GM19467 (cell line): Measurements from ENCODE around the gene MARK2.
"Not testable (repeated sequence)": the region's sequence is repeated elsewhere in the genome, so short reads cannot be mapped to it uniquely, and the experiment has no call there.

ENCODE experiments used
- ATAC-seq: cut with Tn5 transposase; IDR thresholded peaks from one replicate; pipeline ENCODE4 v1.9.1; 2021; ENCODE audit warnings: mild to moderate bottlenecking, moderate library complexity; ENCODE audit not compliant: unreplicated experiment

Gene MARK2

GRCh38 chr11:63838678-63839507 lies at the start of gene MARK2:
MARK2 (plus strand) TSS chr11:63839110; CDS start chr11:63839507, 397 bp downstream.
- peak; percentile 74 for ATAC-seq

- ATAC-seq, result no peak
Observed at GRCh38 chr11:63791495-63792167, 47.3 kb upstream of the MARK2 start.

- ATAC-seq, result no peak
Observed at GRCh38 chr11:63793161-63793560, 45.7 kb upstream of the MARK2 start.

DNA sequence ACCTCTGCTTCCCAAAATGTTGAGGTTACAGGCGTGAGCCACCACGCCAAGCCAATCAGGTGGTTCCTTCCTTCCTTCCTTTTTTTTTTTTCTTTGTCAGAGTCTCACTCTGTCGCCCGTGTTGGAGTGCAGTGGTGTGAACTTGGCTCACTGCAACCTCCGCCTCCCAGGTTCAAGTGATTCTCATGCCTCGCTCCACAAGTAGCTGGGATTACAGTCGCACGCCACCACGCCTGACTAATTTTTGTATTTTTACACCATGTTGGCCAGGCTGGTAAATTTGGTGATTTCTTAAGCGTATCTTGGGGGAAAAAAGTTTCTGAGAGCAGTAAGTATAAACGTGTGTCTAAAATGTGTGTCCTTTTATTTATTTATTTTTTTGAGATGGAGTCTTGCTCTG lies 43.8 kb upstream of the MARK2 start:
- ATAC-seq, result no peak

DNA sequence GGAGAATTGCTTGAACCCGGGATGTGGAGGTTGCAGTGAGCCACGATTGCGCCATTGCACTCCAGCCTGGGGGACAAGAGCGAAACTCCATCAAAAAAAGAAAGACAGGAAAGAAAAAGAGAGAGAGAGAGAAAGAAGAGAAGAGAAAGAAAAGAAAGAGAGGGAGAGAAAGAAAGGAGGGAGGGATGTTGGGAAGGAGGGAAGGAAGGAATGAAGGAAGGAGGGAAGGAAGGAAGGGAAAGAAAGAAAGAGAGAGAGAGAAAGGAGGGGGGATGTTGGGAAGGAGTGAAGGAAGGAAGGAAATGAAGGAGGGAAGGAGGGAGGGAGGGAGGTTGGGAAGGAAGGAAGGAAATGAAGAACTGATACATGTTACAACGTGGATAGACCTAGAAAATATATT lies 38.0 kb upstream of the MARK2 start:
- ATAC-seq, result no peak

GRCh38 chr11:63802637-63803414 lies 36.1 kb upstream of the MARK2 start:
- ATAC-seq, result no peak

GRCh38 chr11:63804259-63804658 lies 34.7 kb upstream of the MARK2 start:
- no peak for ATAC-seq

GRCh38 chr11:63805844-63806415 lies 33.0 kb upstream of the MARK2 start:
- ATAC-seq, result no peak

DNA sequence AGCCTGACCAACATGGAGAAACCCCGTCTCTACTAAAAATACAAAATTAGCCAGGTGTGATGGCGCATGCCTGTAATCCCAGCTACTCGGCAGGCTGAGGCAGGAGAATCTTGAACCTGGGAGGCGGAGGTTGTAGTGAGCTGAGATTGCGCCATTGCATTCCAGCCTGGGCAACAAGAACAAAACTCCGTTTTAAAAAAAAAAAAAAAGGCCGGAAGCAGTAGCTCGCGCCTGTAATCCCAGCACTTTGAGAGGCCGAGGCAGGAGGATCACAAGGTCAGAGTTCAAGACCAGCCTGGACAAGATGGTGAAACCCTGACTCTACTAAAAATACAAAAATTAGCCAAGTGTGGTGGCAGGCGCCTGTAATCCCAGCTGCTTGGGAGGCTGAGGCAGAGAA lies 28.5 kb upstream of the MARK2 start:
- ATAC-seq, result not testable (repeated sequence)

DNA sequence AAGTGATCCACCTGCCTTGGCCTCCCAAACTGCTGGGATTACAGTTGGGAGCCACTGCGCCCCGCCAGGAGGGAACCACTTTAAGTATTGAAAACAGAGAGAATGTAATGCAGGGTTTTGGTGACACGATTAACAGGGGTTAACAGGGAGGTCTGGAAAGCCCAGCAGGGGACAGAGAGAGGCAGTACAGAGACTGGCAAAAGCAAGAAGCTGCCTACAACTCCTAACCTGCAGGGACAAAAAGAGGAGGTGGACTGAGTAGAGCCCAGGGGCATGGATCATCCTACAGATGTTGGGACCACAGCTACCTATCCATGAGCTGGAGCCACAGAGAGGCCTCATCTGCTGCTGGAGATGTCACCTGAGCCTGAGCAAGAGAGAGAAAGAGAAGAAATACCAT lies 27.4 kb upstream of the MARK2 start:
- ATAC-seq, result no peak

DNA sequence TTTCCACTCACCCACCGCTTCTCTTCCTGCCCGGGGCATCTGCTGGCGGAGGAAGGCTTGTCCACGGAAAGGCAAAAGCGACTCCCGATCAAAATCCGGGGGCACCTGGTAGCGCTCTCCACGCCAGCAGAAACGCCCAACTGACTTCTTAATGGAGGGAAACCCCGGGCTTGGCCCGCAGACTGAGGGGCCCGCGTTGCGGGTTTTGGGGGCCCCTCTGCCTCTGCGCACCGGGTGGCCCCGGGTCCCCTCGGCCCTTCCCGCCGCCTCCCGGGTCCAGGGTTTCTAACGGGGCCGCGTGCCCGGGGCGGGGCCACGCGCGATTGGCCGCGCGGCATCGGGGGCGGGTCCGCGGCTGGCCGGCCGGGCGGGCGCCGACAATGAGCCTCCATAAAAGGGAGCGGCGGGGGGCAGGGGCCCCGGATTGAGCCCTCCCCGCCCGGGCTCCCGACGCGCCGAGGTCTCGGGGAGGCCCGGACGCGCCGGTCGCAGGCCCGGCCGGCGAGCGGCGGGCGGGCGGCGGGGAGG lies 25.8 kb upstream of the MARK2 start, which contains the start of gene SPINDOC:
TSS of gene SPINDOC (plus strand) at position 422 of the 528 bp plus-strand sequence. CDS start 231 bp downstream, outside the sequence.
- ATAC-seq, result peak; percentile 75

GRCh38 chr11:63813563-63814382 lies 25.1 kb upstream of the MARK2 start:
- ATAC-seq, result peak; percentile 31

DNA sequence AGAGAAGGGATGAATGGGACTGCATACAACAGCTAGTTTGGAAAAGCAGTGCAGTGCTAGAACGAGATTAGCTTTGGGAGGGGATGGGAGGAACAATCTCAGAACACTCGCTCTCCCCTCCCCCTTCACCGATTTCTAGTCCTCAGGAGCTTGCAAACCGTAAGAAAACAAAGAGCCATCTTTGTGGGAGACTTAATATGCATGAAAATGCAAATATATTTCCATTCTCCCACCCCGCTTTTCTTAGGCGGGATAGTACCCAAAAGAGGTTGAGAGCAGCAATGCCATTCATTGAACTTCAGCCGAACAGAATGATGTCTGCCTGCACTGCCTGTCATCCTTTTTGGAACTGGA lies 24.6 kb upstream of the MARK2 start:
- ATAC-seq, result no peak

- ATAC-seq, result no peak
Observed at GRCh38 chr11:63816166-63816565, 22.7 kb upstream of the MARK2 start.

- no peak for ATAC-seq
Observed at GRCh38 chr11:63816732-63817131, 22.2 kb upstream of the MARK2 start.

GRCh38 chr11:63817758-63818498 lies 21.0 kb upstream of the MARK2 start:
- no peak for ATAC-seq

GRCh38 chr11:63818609-63819008 lies 20.3 kb upstream of the MARK2 start:
- no peak for ATAC-seq

DNA sequence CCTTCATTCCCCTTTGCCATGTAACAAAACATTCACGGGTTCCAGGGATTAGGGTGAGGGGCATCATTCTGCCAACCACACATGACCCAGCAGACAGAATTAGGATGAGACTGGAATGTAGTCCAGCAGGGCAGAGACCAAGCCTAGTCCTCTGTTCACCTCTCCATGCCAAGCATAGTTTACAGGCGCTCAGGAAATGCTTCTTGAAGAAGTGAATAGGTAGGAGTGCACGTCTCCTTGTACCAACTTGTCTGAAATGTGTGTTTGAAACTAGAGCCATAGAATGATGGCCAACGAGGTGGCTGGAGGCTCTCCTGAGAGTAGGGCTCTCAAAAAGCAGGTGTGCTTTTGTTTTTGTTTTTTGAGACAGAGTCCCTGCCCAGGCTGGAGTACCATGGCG lies 17.5 kb upstream of the MARK2 start:
- ATAC-seq, result no peak

DNA sequence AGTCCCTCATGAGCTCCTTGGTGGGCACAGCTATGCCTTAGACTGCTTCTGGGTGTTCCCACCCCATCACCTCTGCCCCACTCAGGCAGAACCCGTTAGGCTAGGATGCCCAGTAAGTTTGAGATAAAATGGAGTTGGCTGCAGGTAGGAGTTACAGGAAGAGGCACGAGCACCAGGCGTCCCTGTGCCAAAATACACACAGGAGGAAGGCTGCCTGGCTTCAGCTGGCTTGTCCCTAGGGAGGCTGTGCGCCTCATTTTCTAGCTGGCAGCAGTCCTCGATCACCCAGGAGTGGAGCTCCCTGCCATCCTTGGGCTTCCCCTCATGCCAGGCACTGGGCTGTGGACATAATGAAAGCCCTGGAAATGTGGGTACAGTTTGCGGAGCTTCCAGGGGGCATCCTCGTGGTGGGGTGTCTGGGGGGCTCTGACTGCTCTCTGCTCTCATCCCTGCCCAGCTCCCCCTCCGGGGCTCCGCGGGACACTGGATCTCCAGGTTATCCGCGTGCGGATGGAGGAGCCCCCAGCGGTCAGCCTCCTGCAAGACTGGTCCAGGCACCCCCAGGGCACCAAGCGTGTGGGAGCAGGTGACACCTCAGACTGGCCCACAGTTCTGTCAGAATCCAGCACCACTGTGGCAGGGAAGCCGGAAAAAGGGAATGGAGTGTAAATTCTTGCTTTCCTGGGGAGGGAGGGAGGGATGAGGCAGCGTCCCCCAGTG lies 12.3 kb upstream of the MARK2 start:
- no peak for ATAC-seq
